KOPT-K1 (cell line): ENCODE measurements around the gene PGA5.
"Not testable (repeated sequence)": the region's sequence is repeated elsewhere in the genome, so short reads cannot be mapped to it uniquely, and the experiment has no call there.

Source experiments
- H3K27ac ChIP-seq: fragments of 200-600 bp; sonication (generic); 2 replicates; pipeline ENCODE4 v1.5.1; 2016; ENCODE audit warnings: antibody characterized with exemption, mild to moderate bottlenecking, low read depth, low read length; ENCODE audit not compliant: poor library complexity, severe bottlenecking
- H3K36me3 ChIP-seq: fragments of 200-600 bp; sonication (generic); 2 replicates; pipeline ENCODE4 v1.5.1; 2017; ENCODE audit warnings: antibody characterized with exemption, mild to moderate bottlenecking, low read length, moderate library complexity; ENCODE audit not compliant: insufficient read depth
- H3K9me3 ChIP-seq: fragments of 200-600 bp; sonication (generic); 2 replicates; pipeline ENCODE4 v1.5.1; 2017; ENCODE audit warnings: antibody characterized with exemption, low read length, mild to moderate bottlenecking; ENCODE audit not compliant: insufficient read depth, poor library complexity, severe bottlenecking

The PGA5 gene

DNA sequence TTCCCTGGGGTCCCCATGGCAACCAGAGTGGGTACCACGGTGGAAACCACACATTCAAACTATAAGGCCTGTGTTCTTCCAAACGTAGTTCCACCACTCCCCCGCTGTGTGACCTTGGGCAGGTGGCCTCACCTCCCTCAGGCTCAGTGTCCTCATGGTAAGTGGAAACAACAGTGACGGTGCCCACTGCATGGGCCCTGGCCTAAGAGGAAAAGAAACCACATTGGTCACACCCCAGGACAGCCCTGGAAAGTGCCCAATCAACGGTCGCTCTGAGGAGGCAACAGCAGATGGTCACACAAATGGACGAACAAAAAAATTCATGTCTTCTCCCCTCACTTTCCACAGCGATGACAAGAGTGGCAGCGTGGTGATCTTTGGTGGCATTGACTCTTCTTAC lies 7.1 kb downstream of the PGA5 start:
- H3K9me3 ChIP-seq, H3K36me3 ChIP-seq, H3K27ac ChIP-seq: not testable (repeated sequence)

GRCh38 chr11:61249201-61249600 lies 8.2 kb downstream of the PGA5 start:
- H3K36me3 ChIP-seq, H3K9me3 ChIP-seq, H3K27ac ChIP-seq: not testable (repeated sequence)

DNA sequence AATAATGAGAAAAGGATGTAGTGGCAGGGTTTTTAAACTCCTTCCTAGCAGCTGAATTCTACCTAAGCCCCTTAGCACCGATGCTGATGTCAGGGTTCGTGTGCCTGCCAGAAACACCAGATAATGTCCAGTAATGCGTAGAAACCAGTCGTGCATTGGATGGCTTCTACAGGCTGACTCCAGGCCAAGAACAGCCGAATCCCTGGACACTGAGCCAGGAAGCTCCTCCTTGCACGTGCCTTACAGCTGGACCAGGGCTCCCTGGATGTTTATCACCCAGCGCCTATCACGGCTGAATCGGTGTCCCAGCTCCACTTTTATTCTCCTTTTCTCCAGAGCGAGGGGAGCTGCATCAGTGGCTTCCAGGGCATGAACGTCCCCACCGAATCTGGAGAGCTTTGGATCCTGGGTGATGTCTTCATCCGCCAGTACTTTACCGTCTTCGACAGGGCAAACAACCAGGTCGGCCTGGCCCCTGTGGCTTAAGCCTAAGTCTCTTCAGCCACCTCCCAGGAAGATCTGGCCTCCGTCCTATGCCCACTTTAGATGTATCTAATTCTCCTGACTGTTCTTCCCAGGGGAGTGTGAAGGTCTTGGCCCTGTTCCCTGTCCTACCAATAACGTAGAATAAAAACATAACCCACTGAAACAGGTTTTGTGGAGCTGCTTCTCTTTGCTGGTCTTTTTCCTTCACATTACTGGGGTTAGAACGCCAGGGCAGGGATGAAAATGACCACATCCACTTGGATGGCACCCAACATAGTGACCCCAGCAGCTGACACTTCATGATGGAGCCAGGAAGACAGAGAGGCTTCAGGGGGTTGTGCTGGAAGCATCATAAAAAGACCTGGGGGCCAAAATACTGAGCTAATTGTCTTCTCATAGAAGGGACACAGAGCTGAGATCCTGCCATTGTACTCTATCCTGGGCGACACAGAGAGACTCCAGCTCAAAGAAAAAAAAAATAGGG lies 10.1 kb downstream of the PGA5 start:
- H3K9me3 ChIP-seq, H3K27ac ChIP-seq, H3K36me3 ChIP-seq: not testable (repeated sequence)

DNA sequence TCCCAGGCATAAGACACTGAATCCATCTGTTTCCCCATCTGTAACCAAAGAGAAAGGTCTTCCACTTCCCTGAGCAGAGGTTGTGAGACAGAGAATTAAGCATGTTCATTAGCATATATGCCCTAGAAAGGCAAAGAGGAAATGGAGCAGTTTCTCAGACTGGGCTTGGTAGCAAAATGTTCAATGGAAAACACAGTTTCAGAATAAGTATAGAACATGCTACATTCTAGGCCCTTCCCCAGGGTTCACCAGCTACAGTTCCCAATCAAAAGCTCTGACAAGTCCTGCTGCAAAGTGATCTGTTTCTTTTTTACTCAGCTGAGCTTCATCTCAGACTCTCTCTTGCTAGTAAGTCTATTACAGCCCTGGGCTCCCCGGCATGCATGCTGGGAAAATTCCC lies 11.4 kb downstream of the PGA5 start:
- not testable (repeated sequence) for H3K27ac ChIP-seq, H3K36me3 ChIP-seq, H3K9me3 ChIP-seq

GRCh38 chr11:61254403-61255025 lies 13.5 kb downstream of the PGA5 start:
- Histone ChIP-seq H3K27ac (no peak overlapping the region), H3K9me3 (no peaks in the 10 kb centered on the region), H3K36me3 (peaks cover 18% of the 10 kb centered on the region)

- Histone ChIP-seq H3K27ac (no peak overlapping the region), H3K9me3 (no peaks in the 10 kb centered on the region), H3K36me3 (peaks cover 18% of the 10 kb centered on the region)
Observed at GRCh38 chr11:61256710-61257482, 15.9 kb downstream of the PGA5 start.

DNA sequence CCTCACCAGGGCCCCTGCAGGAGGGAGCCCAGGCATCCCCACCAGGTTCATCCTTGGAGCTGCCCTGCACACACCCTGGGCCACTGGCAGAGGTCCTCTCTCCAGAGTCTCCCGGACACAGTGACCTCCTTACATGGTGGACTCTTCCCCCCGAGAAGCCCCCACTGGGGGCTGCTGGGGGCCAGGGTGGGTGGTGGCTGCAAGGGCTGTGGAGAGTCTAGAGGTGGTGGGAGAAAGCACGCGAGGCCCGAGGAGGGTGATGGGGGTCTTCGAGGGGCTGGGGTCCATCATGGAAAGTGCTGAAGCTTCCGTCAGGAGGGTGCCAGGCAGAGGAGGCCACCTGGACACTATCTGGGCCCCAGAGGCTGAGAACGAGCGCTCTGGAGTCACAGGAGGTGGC lies 17.6 kb downstream of the PGA5 start:
- peaks cover 18% of the 10 kb centered on the region for H3K36me3 ChIP-seq
- H3K9me3 ChIP-seq = no peaks in the 10 kb centered on the region
- H3K27ac ChIP-seq = no peak overlapping the region

DNA sequence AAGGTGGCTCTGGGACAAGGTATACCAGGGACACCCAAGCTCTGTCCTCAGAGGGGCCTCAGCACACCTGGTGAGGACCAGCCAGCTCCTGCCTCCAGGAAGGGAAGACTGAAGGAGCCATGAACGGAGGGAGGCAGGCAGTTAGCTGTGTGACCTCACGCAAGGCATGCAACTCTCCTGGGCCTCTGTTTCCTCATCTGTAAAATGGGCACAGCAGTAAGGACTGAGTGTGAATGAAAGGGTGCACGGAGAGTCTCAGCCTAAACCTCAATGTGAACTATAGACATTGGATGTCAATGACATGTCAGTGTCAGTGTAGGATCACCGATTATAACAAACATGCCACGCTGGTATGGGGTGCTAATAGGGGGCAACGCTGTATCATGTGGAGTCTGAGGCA lies 18.4 kb downstream of the PGA5 start:
- Histone ChIP-seq H3K36me3 (peaks cover 18% of the 10 kb centered on the region), H3K9me3 (no peaks in the 10 kb centered on the region), H3K27ac (no peak overlapping the region)

GRCh38 chr11:61264371-61264770 lies 23.4 kb downstream of the PGA5 start:
- no peaks in the 10 kb centered on the region for H3K9me3 ChIP-seq
- no peak overlapping the region for H3K27ac ChIP-seq
- H3K36me3 ChIP-seq = no peaks in the 10 kb centered on the region; the same call in 1 of the 2 replicates

- no peaks in the 10 kb centered on the region for H3K9me3 ChIP-seq
- no peaks in the 10 kb centered on the region; the same call in 1 of the 2 replicates for H3K36me3 ChIP-seq
- H3K27ac ChIP-seq = no peak overlapping the region
Observed at GRCh38 chr11:61264795-61265194, 23.8 kb downstream of the PGA5 start.

GRCh38 chr11:61265357-61265756 lies 24.4 kb downstream of the PGA5 start:
- H3K27ac ChIP-seq = no peak overlapping the region
- H3K9me3 ChIP-seq = no peaks in the 10 kb centered on the region
- H3K36me3 ChIP-seq = no peaks in the 10 kb centered on the region; the same call in 1 of the 2 replicates

DNA sequence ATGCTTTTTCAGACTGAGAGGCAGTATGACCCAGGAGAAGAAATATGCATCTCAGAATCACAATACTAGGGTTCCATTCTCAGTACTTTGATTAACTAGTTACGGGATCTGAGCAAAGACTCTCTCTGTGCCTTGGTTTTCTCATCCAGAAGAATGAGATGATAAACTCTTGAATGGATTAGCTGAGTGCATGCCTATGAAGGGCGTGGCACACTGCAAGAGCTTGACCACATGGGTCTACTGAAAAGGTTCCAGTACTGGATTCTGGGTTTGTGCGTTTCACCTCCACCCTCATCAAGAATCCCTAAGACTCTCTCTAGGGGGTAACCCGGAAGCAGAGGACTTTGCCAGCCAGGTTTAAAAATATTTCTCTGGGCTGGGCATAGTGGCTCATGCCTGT lies 25.6 kb downstream of the PGA5 start:
- Histone ChIP-seq H3K9me3 (no peaks in the 10 kb centered on the region), H3K27ac (no peak overlapping the region), H3K36me3 (peaks cover 4% of the 10 kb centered on the region; the same call in 1 of the 2 replicates)

DNA sequence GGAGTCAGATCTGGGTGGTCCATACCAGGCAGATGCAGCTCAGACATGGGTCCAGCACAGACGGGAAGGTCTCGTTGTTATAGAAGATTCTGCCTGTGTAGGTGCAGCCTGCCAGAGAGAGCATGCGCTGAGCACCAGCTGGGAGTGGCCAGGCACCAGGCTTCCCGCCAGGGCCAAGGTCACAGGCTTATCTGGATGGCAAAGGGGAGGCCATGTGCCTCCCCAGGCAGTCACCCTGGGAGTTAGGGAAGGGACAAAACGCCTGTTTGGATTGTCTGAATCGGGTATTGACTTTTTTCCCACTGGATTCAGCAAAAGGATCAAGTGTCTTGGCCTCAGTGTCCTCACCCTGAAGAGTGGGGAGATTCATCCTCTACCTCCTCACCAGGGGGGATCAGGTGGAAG lies 26.5 kb downstream of the PGA5 start:
- Histone ChIP-seq H3K27ac (no peak overlapping the region), H3K9me3 (no peaks in the 10 kb centered on the region), H3K36me3 (peaks cover 12% of the 10 kb centered on the region; the same call in 1 of the 2 replicates)

DNA sequence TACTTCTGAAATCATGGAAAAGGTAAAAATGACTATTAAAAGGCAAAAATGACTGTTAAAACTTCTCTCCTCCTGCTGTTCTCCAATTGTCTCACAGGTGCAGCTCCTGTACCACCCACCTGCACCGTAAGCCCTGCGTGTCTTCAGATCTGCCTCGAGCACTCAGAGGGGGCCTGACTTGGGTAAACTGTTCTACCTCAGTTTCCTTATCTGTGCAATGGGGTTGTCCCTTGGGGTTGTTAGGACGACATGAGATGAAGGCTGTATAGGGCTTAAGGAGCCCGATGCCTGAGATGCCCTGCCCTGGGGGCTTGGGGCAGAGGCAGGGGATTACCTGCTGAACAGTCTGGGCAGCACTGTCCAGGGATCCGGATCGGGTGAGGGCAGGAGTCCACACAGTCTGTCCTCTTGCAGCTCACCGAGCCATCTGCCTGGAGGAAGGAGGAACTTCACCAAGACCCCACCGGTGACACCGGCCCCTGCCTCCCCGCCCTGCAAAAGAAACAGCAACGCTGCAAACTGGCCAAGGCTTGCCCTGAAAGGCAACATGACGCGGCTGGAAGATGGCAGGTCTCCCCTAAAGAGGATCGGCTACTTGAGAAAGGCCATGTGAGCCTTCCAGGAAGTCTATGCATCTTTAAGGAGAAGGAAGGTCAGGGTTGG lies 27.7 kb downstream of the PGA5 start:
- H3K27ac ChIP-seq = no peak overlapping the region
- H3K9me3 ChIP-seq = no peaks in the 10 kb centered on the region
- peaks cover 22% of the 10 kb centered on the region; the same call in 1 of the 2 replicates for H3K36me3 ChIP-seq
